GM21515 (cell line): Measurements from ENCODE around the gene MBD1.
A peak's percentile ranks its signal among the peaks of the same experiment; 100 is the strongest.
"Not testable (repeated sequence)": the region's sequence is repeated elsewhere in the genome, so short reads cannot be mapped to it uniquely, and the experiment has no call there.

Source experiments
- ATAC-seq: cut with Tn5 transposase; IDR thresholded peaks from one replicate; pipeline ENCODE4 v1.9.1; 2021; ENCODE audit not compliant: unreplicated experiment

The MBD1 gene, protein sequence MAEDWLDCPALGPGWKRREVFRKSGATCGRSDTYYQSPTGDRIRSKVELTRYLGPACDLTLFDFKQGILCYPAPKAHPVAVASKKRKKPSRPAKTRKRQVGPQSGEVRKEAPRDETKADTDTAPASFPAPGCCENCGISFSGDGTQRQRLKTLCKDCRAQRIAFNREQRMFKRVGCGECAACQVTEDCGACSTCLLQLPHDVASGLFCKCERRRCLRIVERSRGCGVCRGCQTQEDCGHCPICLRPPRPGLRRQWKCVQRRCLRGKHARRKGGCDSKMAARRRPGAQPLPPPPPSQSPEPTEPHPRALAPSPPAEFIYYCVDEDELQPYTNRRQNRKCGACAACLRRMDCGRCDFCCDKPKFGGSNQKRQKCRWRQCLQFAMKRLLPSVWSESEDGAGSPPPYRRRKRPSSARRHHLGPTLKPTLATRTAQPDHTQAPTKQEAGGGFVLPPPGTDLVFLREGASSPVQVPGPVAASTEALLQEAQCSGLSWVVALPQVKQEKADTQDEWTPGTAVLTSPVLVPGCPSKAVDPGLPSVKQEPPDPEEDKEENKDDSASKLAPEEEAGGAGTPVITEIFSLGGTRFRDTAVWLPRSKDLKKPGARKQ

DNA sequence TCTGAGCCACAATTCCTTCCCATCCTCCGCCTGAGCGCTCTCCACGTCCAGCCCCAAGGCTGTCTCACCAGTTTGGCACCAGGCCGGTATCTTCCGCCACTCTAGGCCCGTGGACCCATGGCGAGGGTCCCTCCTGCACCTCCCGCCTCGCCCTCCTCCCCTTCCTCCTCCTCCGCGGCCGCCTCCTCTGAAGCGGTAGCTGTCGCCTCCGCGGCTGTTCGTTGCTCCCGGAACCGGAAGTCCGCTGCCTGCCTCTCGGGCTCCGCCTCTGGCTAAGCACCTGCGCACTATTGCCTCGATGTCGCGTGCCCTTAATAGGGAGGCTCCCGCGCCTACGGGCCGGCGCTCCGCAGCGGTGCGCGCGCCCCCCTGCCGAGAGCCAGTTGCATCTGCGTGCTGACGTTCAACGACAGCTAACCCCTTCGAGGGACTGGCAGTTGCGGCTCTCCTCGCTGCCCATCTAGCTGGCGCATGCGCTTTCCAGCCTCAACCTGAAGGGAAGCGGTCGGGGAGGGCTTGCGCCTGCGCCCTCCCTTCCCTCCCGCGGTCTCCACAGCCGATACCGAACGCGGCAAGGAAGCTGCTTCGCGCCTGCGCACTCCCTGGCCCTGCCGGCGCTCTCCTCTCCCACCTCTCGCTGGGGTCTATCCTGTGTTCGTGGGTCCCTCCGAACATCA is at the start of gene MBD1:
Gene MBD1 (minus strand): TSS at position 229 of the 677 bp plus-strand sequence. CDS start 1,531 bp downstream, outside the sequence.
- peak; percentile 76 for ATAC-seq

DNA sequence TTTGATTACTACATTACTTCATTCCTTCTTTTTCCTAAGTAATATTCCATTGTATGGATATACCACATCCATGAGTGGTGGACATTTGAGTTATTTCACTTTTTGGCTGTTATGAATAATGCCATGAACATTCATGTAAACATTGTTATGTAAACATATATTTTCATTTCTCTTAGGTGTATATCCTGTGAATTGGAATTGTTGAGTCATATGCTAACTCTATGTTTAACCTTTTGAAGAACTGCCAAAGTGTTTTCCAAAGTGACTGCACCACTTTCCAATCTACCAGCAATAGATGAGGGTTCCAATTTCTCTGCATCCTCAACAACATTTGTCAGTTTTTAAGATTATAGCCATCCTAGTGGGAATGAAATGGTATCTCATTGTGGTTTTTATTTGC is 48.9 kb upstream of the MBD1 start:
- ATAC-seq, result no peak

DNA sequence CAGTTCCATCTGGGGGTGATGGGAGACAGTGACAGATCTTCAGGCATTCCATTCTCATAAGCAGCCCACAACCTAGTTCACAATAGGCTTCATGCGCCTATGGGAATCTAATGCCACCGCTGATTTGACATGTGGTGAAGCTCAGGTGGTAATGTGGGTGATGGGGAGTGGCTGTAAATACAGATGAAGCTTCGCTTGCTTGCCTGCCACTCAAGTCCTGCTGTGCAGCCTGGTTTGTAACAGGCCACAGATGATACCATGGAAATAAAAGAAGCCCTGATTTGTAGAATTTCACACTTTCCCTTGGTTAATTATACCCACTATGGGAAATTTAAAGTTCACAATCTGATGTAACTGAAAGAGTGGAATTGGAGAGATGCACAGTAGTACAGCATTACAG is 46.7 kb upstream of the MBD1 start:
- no peak for ATAC-seq

DNA sequence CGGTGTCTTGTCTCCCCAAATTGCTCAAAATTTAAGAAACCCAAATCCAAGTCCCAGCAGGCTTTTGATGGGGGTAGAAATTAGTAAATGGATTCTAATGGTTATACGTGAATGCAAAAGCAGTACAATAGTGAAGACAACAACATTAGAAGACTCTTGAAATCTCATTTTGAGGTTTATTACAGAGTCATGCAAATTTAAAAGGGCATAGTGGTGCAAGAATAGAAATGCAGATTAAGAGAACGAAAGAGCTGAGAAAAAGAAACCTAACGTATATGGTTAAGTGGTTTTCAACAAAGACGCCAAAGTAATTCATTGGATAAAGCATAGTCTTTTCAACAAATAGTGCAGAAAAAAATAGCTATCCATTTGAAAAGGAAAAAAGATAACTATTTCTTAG is 39.4 kb upstream of the MBD1 start:
- ATAC-seq, result no peak

DNA sequence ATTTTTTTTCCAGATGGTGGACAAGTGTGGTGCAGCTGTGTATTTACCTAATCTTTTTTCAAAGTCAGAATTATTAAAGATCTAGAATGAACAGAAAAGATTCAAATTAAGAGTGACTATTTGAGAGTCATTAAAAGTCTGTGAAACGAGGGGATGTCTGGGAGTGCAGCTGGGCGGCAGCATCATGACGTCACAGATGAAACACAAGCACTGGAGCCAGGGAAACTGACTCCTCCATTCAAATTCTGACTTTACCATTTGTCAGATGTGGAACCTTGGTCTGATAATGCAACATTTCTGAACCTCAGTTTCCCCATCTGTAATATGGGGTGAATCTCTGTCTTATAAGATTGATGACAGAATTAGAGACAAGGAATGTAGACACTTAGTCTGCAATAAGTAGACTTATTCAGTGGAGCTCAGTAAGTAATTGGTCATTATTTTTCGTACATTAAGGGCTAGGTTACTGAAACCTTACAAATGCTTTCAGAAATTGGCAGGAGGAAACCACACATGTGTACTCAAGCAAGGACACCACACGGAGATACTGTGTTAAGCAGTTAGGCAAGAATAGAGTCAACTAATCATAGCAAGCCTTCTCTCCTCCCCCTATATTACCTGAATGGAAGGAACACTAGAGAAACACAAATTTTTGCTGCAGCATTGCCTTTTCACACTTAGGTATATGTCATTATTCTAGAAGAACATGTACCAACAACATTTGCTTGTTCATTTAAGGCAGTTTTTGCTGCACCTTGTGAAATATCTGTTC is 34.0 kb upstream of the MBD1 start:
- ATAC-seq, result peak; percentile 79

DNA sequence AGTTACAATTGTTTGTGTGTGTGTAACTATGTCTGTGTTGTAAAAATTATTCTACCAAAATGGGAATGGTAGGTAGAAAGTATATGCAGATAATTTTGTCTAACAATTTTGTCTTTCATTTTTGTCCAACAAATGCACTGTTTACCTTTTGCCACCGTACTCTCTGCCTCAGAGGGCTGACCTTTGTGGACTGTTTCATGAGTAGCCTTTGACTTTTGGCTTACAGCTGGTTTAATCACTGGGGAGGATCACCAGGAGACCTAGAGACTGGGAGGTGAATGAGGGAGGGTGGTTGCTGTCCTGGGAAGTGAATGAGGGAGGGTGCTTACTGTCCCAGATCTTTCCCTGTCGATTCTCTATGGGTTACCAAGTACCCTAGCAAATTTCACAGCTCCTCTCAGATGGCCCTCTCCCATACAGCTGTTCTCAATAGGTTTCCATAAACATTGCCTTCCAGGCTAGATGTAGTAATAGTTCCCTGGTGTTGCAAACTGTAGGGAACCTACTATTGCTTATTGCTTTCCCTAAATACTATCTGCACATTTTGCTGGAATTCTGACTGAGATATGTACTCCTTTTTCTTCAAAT is 32.6 kb upstream of the MBD1 start:
- ATAC-seq, result no peak

DNA sequence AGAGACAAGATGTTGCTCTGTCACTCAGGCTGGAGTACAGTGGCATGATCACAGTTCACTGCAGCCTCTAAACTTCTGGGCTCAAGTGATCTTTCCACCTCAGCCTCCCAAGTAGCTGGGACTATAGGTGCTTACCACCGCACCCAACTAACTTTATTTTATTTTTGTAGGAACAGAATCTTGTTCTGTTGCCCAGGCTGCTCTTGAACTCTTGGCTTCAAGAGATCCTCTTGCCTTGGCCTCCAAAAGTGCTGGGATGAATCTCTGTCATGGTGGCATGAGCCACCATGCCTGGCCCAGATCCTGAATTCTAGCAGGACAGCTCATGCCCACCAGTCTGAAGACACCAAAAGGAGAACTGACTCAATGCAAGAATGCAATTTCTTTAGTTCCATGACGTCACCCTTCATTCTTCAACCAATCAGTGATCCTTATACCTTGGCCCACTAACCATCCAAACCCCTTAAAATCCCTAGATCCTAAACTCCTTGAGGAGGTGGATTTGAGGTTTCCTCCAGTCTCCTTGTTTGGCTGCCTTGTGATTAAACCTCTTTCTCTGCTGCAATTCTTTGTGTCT is 31.8 kb upstream of the MBD1 start:
- ATAC-seq, result peak; percentile 31

DNA sequence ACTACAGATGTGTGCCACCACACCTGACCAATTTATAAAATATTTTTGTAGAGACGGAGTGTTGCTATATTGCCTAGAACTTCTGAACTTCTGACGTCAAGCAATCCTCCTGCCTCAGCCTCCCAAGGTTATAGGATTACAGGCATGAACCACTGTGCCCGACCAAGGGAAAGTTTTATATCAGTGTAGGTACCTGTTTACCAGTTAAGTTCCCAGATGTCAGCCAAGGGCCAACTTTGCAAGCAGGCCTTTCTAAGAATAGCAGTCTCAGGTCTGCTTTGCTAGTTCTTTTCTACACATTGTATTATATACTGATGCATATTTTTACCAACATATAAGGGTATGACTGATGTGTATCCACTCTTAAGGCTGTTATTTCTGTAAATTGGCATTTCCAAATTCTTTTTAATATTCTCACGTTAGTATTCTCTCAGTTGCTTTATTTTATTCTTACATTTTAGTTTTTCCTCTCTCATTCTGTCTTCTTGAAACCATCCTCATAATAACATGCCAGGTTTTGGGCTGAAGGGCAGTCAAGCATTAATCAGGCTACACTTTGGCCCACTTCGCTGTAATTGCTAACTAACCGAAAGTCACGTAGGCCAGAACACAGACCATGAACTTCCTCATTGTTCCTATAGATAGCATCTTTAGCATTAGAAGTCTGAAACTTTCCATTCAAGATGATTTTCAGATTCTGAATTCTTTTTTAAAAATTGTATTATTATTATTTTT is 31.1 kb upstream of the MBD1 start:
- ATAC-seq, result peak; percentile 68

DNA sequence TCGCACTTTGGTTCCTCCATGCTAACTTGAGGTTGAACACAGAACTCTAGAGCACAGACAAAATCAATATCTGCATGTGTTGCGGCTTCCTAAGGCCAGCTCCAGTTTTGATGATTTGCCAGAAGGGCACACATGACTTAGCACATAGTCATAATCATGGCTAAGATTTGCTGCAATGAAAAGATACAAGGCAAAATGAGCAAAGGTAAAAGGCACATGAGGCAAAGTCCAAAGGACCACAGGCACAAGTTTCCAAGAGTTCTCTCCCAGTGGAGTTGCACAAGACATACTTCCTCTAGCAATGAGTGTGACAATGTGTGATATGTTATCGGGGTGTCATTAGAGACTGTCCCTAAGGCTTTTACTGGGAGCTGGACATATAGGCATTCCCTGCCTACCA is 30.3 kb upstream of the MBD1 start:
- ATAC-seq, result no peak

DNA sequence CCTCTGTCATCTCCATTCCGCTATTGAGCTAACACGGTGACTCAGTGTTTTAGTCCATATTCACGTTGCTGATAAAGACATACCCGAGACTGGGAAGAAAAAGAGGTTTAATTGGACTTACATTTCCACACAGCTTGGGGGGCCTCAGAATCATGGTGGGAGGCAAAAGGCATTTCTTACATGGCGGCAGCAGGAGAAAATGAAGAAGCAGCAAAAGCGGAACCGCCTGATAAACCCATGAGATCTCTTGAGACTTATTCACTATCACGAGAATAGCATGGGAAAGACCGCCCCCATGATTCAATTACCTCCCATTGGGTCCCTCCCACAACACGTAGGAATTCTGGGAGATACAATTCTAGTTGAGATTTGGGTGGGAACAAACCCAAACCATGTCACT is 28.8 kb upstream of the MBD1 start:
- no peak for ATAC-seq

DNA sequence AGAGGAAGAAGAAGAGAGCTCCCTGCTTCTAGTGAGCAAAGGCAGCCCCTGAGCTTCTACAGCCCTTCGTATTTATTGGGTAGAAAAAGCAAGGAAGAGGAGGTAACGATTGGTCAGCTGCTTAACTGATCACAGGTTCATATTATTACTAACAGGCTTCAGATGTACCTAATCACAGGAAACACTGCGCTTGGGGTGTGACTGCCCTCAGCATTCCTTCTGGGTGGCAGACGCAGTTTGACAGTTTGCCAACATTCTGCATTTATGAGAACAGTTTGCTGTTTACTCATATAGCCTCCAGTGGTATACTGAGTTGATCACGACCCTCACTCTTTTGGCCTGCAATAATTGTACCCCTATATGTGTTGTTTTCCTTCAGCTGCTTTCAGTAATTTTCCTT is 27.5 kb upstream of the MBD1 start:
- ATAC-seq, result not testable (repeated sequence)

DNA sequence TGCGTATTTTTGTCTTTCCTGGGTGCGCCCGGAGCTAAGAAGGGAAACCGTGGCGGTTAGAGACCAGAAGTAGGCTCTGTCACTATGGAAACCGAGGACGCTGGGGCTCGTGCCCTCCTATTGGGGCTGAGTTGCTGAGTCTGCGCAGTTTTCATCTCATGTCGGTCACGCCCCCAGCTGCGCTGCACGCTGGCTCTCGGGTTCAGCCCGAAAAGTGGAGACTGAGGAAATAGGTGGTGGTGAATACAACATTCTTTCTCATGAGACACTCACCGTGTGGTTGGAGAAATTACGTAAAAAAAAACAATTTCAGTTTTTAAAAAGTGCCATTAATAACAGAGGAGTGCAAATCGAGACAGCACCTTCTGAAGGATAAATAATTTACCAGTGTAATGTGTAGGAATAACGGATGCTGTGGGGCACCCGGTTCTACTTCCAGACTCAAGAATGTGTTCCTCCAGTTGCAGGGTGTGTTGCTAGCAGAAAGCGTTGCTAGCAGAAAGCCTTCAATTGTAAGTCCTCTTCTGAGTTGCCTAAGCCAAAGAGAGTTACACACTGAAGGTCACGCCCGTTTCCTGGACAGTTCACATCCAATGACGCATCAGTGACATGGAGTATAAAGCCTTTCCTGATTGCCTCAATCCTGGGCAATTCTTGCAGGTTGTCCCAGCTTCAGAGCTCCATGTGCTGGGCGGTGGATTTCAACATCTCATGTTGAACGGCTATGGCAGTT is 26.6 kb upstream of the MBD1 start:
- ATAC-seq, result peak; percentile 86

DNA sequence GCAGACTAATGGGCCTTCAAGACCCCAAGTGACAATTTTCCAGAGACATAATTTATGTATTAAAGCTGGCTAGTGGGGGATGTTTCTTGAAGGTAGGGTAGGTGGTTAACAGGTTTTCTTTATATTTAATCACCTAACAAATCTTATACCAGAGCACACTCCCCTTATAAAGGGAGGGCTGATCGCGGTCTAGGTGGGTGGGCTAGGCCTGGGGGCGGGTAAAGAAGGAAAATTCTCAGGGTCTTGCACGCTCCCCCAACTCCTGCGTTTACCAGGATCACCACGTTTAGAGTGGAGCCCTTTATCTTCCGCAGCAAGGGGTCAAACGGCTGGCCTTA is 26.0 kb upstream of the MBD1 start:
- no peak for ATAC-seq

DNA sequence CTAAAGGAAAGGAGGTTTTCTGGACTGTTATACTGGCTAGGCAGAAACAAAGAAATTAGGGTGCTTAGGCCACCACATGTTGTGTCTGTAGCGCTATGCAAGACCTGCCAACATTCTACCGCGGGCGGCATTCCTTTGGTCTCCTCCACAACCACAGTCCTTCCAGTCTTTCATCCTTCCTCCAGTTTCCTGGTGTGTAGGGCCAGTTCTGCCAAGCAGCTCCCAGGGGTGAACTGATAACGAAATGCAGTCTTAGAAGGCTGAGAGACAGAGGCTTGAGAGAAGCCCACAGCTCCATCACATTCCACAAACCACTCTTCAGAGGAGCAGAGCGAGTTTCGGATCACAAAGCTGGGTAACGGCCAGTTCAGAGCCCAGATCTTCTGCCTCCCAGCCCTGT is 25.6 kb upstream of the MBD1 start:
- ATAC-seq, result no peak

DNA sequence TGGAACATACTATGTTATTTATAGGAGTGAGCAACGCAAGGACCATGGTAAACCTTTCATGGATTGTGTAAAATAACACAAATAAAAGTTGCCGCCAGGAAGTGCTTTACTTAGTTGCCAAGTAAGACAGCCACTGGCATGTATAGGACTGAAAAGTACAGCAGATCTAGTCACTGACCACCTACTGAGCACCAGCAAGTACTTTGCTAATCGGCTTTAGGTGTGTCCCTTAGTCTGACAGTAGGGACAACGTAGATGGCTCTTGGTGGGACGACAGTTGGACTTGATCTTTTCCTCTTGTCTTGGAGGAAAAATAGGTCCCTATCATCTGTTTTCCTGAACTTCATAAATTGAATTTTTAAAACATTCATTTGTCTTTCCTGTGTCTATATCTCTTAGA is 19.8 kb upstream of the MBD1 start:
- no peak for ATAC-seq

DNA sequence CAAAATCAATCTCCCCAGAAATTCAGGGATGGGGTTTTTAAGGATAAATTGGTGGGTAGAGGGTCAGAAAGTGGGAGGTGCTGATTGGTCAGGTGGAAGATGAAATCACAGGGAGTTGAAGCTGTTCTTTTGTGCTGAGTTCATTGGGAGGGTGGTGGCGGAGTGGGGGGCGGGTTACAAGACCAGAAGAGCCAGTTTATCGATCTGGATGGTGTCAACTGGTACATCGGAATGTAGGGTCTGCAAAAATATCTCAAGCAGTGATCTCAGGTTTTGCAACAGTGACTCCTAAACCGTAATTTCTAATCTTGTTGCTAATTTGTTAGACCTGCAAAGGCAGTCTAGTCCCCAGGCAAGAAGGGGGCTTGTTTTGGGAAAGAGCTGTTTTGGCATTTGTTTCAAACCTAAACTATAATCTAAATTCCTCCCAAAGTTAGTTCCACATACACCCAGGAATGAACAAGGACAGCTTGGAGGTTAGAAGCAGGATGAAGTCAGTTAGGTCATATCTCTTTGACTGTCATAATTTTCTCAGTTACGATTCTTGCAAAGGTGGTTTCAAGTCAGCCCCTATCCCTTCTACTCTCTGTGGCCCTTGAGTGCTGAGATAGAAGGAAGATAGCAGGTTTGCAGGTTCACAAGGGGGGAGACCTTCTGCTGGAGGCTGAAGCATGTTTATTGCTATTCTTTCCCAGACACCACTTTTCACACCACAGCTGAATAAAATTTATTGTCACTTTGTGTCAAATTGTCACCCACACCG is 18.5 kb upstream of the MBD1 start:
- no peak for ATAC-seq

DNA sequence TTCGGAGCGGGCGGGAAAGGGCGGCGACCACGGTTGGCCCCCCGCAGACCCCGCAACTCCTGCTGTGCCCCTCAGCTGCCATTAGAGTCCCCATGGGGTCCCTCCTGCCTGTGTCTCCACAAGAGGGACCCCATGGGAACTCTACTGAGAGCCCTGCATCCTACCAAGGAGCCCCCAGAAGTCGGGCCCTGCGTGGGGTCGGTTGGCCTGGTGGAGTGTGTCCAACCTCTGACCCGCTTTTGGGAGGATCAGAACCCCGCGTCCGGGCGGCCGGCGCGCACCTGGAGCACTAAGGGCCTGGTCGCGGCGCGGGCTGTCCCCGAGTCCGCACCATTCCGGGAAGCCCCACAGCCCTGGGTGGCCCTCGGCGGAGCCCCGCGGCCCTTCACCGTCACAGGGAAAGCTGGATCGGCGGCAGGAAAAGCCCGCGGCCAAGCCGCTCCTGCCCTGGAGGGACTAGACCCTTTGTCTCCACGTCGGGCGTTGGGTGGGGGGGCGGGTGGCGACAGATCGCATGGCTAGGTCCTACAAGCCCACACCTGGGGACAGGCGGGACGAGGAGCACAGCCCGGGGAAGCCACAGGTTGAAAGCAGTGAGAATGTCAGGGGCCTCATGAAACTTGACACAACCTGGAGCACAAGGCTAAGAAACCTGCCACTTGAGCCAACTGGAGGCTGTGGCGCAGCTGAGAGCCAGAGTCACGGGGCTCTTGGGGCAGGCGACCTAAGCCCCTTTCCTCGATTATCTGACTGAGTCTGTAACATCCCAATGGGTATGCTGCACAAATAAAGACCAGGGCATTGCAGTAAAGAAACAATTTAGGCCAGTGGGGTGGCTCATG is 17.3 kb upstream of the MBD1 start:
- ATAC-seq, result no peak
